K562 (cell line): ENCODE results near the gene PLA2G4A. TPM values are rescaled to one million over a fixed set of nuclear protein-coding genes. Genes with fewer than 3 reads are reported as not detected.

ENCODE experiments used
- ATAC-seq: fragments of 200-7000 bp; cut with Tn5 transposase; 3 replicates; pipeline ENCODE4 v1.9.1; 2020; ENCODE audit warnings: moderate library complexity
- BruUV-seq: library from RNA; stranded (reverse); fragments of 400-500 nt; replicated peaks from 2 replicates; lab custom pipeline; 2021; lab: Mats Ljungman, UMichigan
- CTCF ChIA-PET: fragments of 300-600 bp; formaldehyde crosslinking; extraction: SDS; loops from one replicate; lab custom pipeline; 2021; ENCODE audit warnings: low intra/inter-chr PET ratio; lab: Yijun Ruan, JAX
- POLR2A ChIA-PET: fragments of 300-600, 350-650 bp; sonication (Branson Sonifier 250); formaldehyde crosslinking; extraction: SDS; loops from one replicate; lab custom pipeline; 2021; ENCODE audit warnings: antibody characterized with exemption, inconsistent platforms; lab: Yijun Ruan, JAX
- DNase-seq, 4 experiments: peaks; one replicate each; pipeline versions ENCODE4 v3.0.0 to v3.0.0-alpha.2; 2011 to 2018; ENCODE audit warnings: low spot score in 3 of 4, mixed read lengths in 3 of 4; ENCODE audit errors: extremely low read depth in 1 of 4
- FAIRE-seq: peaks from 2 replicates; lab custom pipeline; 2011; peaks lifted over from hg19 to GRCh38; lab: Jason Lieb, UNC
- H2AFZ ChIP-seq: 2 replicates; pipeline ENCODE4 v1.6.0; 2011; ENCODE audit warnings: low read depth, low read length, control low read depth, inconsistent platforms
- H3K27ac ChIP-seq: fragments of 200-600 bp; 3 replicates; pipeline ENCODE4 v1.8.0; 2011; ENCODE audit warnings: low read depth, mild to moderate bottlenecking, control low read depth, inconsistent platforms, low read length, moderate library complexity, mixed read lengths; ENCODE audit errors: extremely low read depth
- H3K27me3 ChIP-seq, 2 experiments: fragments of 300-600 bp in 1 of 2; 2 replicates in 1 of 2; 3 replicates in 1 of 2; pipeline versions ENCODE4 v1.6.0 to v1.8.0; 2011; ENCODE audit warnings: inconsistent platforms in 2 of 2, low read length in 2 of 2, mild to moderate bottlenecking in 1 of 2, mixed read lengths in 1 of 2, moderate library complexity in 1 of 2; ENCODE audit not compliant: control insufficient read depth in 2 of 2, insufficient read depth in 2 of 2
- H3K36me3 ChIP-seq: fragments of 300-600 bp; 3 replicates; pipeline ENCODE4 v1.8.0; 2011; ENCODE audit warnings: mild to moderate bottlenecking, low read length, inconsistent platforms; ENCODE audit not compliant: control insufficient read depth, insufficient read depth
- H3K4me1 ChIP-seq, 2 experiments: fragments of 200-600 bp in 1 of 2; replicated peaks in 1 of 2; 2 replicates in 1 of 2; 3 replicates in 1 of 2; pipeline versions ENCODE4 v1.5.1 to v1.8.0; 2011; ENCODE audit warnings: inconsistent platforms in 2 of 2, low read length in 2 of 2, mild to moderate bottlenecking in 1 of 2, mixed read lengths in 1 of 2, moderate library complexity in 1 of 2; ENCODE audit not compliant: control insufficient read depth in 2 of 2, insufficient read depth in 2 of 2
- H3K4me2 ChIP-seq: 2 replicates; pipeline ENCODE4 v1.6.1; 2011; ENCODE audit warnings: low read length, control low read depth, inconsistent platforms, mixed read lengths; ENCODE audit not compliant: insufficient read depth
- H3K4me3 ChIP-seq: fragments of 200-600 bp; sonication (generic), shearing (Covaris generic); 2 replicates; pipeline ENCODE4 v1.5.1; 2016; ENCODE audit warnings: control low read depth, inconsistent platforms
- H3K79me2 ChIP-seq: fragments of 200-600 bp; 3 replicates; pipeline ENCODE4 v1.8.0; 2011; ENCODE audit warnings: low read length, inconsistent platforms; ENCODE audit not compliant: control insufficient read depth, insufficient read depth
- H3K9ac ChIP-seq, 2 experiments: 2 replicates each; pipeline versions ENCODE4 v1.6.0 to v1.6.1; 2011; ENCODE audit warnings: low read depth in 2 of 2, low read length in 2 of 2, control low read depth in 1 of 2, inconsistent platforms in 1 of 2, mild to moderate bottlenecking in 1 of 2, mixed read lengths in 1 of 2; ENCODE audit not compliant: insufficient read depth in 1 of 2
- H3K9me1 ChIP-seq: one replicate; pipeline ENCODE4 v1.6.0; 2011; ENCODE audit warnings: inconsistent platforms, mild to moderate bottlenecking, low read length, moderate library complexity; ENCODE audit not compliant: control insufficient read depth, insufficient read depth
- H3K9me3 ChIP-seq: replicated peaks from 2 replicates; pipeline ENCODE4 v1.5.1; 2011; ENCODE audit warnings: low read depth, low read length, inconsistent platforms; ENCODE audit not compliant: control insufficient read depth, insufficient read depth
- H4K20me1 ChIP-seq: replicated peaks from 2 replicates; pipeline ENCODE4 v1.6.1; 2011; ENCODE audit warnings: low read length, inconsistent platforms, mixed read lengths; ENCODE audit not compliant: control insufficient read depth, insufficient read depth
- FOXA3 ChIP-seq, 2 experiments: fragments of 450-650 bp in 1 of 2; sonication (generic) in 1 of 2; formaldehyde crosslinking; IDR thresholded peaks in 1 of 2; conservative IDR thresholded peaks in 1 of 2; 2 replicates each; pipeline versions ENCODE4 v1.4.0 to v1.8.0; 2020 to 2022; ENCODE audit warnings: mild to moderate bottlenecking in 2 of 2, missing genetic modification reagents in 1 of 2
- GATAD2A ChIP-seq: fragments of 450-650 bp; IDR thresholded peaks from 2 replicates; pipeline ENCODE4 v1.6.1; 2017
- HMG20A ChIP-seq: fragments of 450-650 bp; formaldehyde crosslinking; conservative IDR thresholded peaks from 2 replicates; pipeline ENCODE4 v1.4.0; 2020; ENCODE audit warnings: mild to moderate bottlenecking, mixed read lengths
- KDM2B ChIP-seq: fragments of 250-450 bp; sonication (Bioruptor Pico); IDR thresholded peaks from 2 replicates; pipeline ENCODE4 v1.8.0; 2021; ENCODE audit warnings: mild to moderate bottlenecking, moderate library complexity
- KLF13 ChIP-seq: fragments of 450-650 bp; IDR thresholded peaks from 2 replicates; pipeline ENCODE4 v1.6.1; 2016; ENCODE audit warnings: missing genetic modification characterization, low read depth, mild to moderate bottlenecking, missing compliant biosample characterization, moderate library complexity, borderline replicate concordance
- MAFF ChIP-seq: IDR thresholded peaks from 2 replicates; pipeline ENCODE4 v1.6.1; 2012; ENCODE audit warnings: low read length, improper control_type of control experiment
- PHF21A ChIP-seq: fragments of 450-650 bp; IDR thresholded peaks from 2 replicates; pipeline ENCODE4 v1.6.1; 2017; ENCODE audit warnings: low read depth, borderline replicate concordance
- PTTG1 ChIP-seq: fragments of 450-650 bp; IDR thresholded peaks from 2 replicates; pipeline ENCODE4 v1.6.1; 2016; ENCODE audit warnings: low read depth, mild to moderate bottlenecking, missing genetic modification characterization, missing compliant biosample characterization
- TCF3 ChIP-seq: sonication (generic); formaldehyde crosslinking; IDR thresholded peaks from 2 replicates; pipeline ENCODE4 v1.4.0; 2020; ENCODE audit warnings: mild to moderate bottlenecking, missing genetic modification reagents
- TSC22D4 ChIP-seq: fragments of 450-650 bp; IDR thresholded peaks from 2 replicates; pipeline ENCODE4 v1.6.1; 2016; ENCODE audit warnings: missing genetic modification characterization, missing biosample characterization, control low read depth
- ZFP36 ChIP-seq: fragments of 150-350 bp; IDR thresholded peaks from 2 replicates; pipeline ENCODE4 v1.6.1; 2018; ENCODE audit warnings: low read length, low read depth; ENCODE audit not compliant: partially characterized antibody
- WGBS: fragments of 100-300 bp; shearing (Covaris generic); methylation state at CpG from one replicate; pipeline ENCODE4 v1.1.6; 2016; ENCODE audit warnings: low coverage, mixed read lengths; ENCODE audit not compliant: insufficient coverage; ENCODE audit errors: missing lambda C conversion rate; 5-methylcytosine and 5-hydroxymethylcytosine counted together
- in situ Hi-C: fragments of 300-500 bp; cut with MboI; formaldehyde crosslinking; loops from 4 replicates; pipeline ENCODE4 v1.15.0; 2018; ENCODE audit warnings: inconsistent platforms, mixed read lengths
- intact Hi-C: fragments of 100-400 bp; cut with micrococcal nuclease; formaldehyde crosslinking; loops from 2 replicates; pipeline ENCODE4 v1.14.2; 2022
- polyA plus RNA-seq, 8 experiments: library from polyadenylated mRNA; depleted of rRNA in 4 of 8; stranded (reverse) in 5 of 8; unstranded in 3 of 8; fragments of >200 nt; fragmentation: Nextera tagmentation in 2 of 8; fragmentation: Illumina TruSeq in 1 of 8; extraction: Ambion mirVana in 2 of 8; extraction: Trizol in 1 of 8; gene quantifications; 2 replicates each; pipeline versions ENCODE4 v1.2.1 to v1.2.3, GENCODE V29; 2011 to 2014; ENCODE audit warnings: inconsistent platforms in 1 of 8, missing spikeins in 1 of 8
- total RNA-seq, 7 experiments: library from RNA; depleted of rRNA in 6 of 7; stranded (reverse); fragments of >200 nt in 6 of 7; fragmentation: Illumina TruSeq in 2 of 7; extraction: Trizol in 2 of 7; gene quantifications; 2 replicates each; pipeline versions ENCODE4 v1.2.1 to v1.2.3, GENCODE V29; 2011 to 2021; ENCODE audit warnings: low replicate concordance in 1 of 7
- TF ChIP-seq, protein P1 (sequence below), 2 experiments: fragments of 450-650 bp; IDR thresholded peaks; 2 replicates each; pipeline ENCODE4 v1.6.1; 2016
- TF ChIP-seq, protein P2 (sequence below): fragments of 450-650 bp; formaldehyde crosslinking; IDR thresholded peaks from 2 replicates; pipeline ENCODE4 v1.4.0; 2020; ENCODE audit warnings: mild to moderate bottlenecking, moderate library complexity
- TF ChIP-seq, protein P3 (sequence below): sonication (generic); formaldehyde crosslinking; IDR thresholded peaks from 2 replicates; pipeline ENCODE4 v1.8.1; 2022; ENCODE audit warnings: missing genetic modification reagents
- TF ChIP-seq, protein P4 (sequence below): fragments of 450-650 bp; formaldehyde crosslinking; IDR thresholded peaks from 2 replicates; pipeline ENCODE4 v1.4.0; 2020; ENCODE audit warnings: mild to moderate bottlenecking, moderate library complexity

The PLA2G4A gene
- total and polyA plus RNA-seq, 9 of the 15 experiments (the other 6 are each of a cell fraction or from before 2014, with no cell fraction given) = 0.04 to 0.71 (median 0.22) TPM; not detected in 4

DNA sequence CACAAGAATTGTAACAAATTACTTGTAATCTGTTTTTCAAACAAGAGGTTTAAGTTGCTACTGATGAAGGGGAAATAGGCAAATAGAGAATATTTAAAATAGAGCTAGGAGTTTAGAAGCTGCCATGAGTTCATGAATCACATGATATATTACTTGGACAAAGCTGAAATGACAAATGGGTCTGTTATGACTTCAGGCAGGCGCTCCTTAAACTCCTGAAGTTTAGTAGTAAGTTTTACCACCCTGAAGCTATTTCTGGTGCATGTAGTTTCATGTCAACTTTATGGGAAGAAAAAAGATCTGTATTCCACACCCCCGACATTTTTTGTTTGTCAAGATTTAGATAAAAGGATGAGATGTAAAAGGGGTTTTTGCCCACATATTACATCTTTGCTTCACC is 58.5 kb downstream of the PLA2G4A start:
- Histone ChIP-seq H3K4me1 (no peaks in the 10 kb centered on the region), H3K27ac (no peak overlapping the region), H2AFZ (no peak overlapping the region), H3K9me3 (no peaks in the 10 kb centered on the region), H3K79me2 (no peaks in the 10 kb centered on the region), H3K9me1 (no peaks in the 10 kb centered on the region), H4K20me1 (no peaks in the 10 kb centered on the region), H3K4me3 (no peak overlapping the region), H3K27me3 (no peaks in the 10 kb centered on the region), H3K4me2 (no peak overlapping the region), H3K36me3 (no peaks in the 10 kb centered on the region), H3K9ac (no peak overlapping the region)
- ATAC-seq = no peak
- ChIA-PET POLR2A (no interaction called here), CTCF (no interaction called here)
- TF ChIP-seq TSC22D4 (tag) (no peak), MAFF (no peak), TCF3 (CRISPR knock-in tag) (no peak), FOXA3 (CRISPR knock-in tag; conservative IDR thresholded peaks at IDR 0.05 in 1 of 2, IDR thresholded peaks at IDR 0.05 in 1 of 2) (no peak), PTTG1 (tag) (no peak), HMG20A (no peak), ZFP36 (no peak), KDM2B (CRISPR knock-in tag) (no peak), PHF21A (no peak), KLF13 (tag) (no peak), GATAD2A (no peak)
- TF ChIP-seq, protein P1, sequence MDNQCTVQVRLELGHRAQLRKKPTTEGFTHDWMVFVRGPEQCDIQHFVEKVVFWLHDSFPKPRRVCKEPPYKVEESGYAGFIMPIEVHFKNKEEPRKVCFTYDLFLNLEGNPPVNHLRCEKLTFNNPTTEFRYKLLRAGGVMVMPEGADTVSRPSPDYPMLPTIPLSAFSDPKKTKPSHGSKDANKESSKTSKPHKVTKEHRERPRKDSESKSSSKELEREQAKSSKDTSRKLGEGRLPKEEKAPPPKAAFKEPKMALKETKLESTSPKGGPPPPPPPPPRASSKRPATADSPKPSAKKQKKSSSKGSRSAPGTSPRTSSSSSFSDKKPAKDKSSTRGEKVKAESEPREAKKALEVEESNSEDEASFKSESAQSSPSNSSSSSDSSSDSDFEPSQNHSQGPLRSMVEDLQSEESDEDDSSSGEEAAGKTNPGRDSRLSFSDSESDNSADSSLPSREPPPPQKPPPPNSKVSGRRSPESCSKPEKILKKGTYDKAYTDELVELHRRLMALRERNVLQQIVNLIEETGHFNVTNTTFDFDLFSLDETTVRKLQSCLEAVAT (IDR thresholded peaks at IDR 0.05) = no peak
- TF ChIP-seq, protein P2, sequence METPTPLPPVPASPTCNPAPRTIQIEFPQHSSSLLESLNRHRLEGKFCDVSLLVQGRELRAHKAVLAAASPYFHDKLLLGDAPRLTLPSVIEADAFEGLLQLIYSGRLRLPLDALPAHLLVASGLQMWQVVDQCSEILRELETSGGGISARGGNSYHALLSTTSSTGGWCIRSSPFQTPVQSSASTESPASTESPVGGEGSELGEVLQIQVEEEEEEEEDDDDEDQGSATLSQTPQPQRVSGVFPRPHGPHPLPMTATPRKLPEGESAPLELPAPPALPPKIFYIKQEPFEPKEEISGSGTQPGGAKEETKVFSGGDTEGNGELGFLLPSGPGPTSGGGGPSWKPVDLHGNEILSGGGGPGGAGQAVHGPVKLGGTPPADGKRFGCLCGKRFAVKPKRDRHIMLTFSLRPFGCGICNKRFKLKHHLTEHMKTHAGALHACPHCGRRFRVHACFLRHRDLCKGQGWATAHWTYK (CRISPR knock-in tag) = no peak
- TF ChIP-seq, protein P3, sequence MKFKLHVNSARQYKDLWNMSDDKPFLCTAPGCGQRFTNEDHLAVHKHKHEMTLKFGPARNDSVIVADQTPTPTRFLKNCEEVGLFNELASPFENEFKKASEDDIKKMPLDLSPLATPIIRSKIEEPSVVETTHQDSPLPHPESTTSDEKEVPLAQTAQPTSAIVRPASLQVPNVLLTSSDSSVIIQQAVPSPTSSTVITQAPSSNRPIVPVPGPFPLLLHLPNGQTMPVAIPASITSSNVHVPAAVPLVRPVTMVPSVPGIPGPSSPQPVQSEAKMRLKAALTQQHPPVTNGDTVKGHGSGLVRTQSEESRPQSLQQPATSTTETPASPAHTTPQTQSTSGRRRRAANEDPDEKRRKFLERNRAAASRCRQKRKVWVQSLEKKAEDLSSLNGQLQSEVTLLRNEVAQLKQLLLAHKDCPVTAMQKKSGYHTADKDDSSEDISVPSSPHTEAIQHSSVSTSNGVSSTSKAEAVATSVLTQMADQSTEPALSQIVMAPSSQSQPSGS (CRISPR knock-in tag) = no peak
- TF ChIP-seq, protein P4, sequence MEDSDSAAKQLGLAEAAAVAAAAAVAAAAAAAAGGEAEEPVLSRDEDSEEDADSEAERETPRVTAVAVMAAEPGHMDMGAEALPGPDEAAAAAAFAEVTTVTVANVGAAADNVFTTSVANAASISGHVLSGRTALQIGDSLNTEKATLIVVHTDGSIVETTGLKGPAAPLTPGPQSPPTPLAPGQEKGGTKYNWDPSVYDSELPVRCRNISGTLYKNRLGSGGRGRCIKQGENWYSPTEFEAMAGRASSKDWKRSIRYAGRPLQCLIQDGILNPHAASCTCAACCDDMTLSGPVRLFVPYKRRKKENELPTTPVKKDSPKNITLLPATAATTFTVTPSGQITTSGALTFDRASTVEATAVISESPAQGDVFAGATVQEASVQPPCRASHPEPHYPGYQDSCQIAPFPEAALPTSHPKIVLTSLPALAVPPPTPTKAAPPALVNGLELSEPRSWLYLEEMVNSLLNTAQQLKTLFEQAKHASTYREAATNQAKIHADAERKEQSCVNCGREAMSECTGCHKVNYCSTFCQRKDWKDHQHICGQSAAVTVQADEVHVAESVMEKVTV (CRISPR knock-in tag) = no peak
- no TSS peak for BruUV-seq
- intact Hi-C loops (no loop called here), in situ Hi-C loops (no loop called here)
- DNase-seq = no peak
- 0% methylated on average over 2 of the region's 2 CpGs for WGBS
- FAIRE-seq = no peak
